ENCODE data around the gene NEDD9.

- TF ChIP-seq CTCF (conservative IDR thresholded peaks at IDR 0.05 in 1 of 2, IDR thresholded peaks at IDR 0.05 in 1 of 2; ENCODE audit: low read depth in 1 of 2, low read length in 2 of 2), result no peak
- TF ChIP-seq EZH2 (IDR thresholded peaks at IDR 0.05; ENCODE audit: low read length, missing control alignments), result no peak
These were observed 6.5 kb downstream of the NEDD9 start for GRCh38 chr6:11226005-11226404.

Data from fibroblast of lung (primary cell).